Lower leg skin (tissue), 3 donors: ENCODE measurements around the gene KRT16.

Experiments used
- CTCF ChIP-seq, 3 donors: fragments of 450-650 bp; IDR thresholded peaks; one replicate each; pipeline ENCODE4 v1.5.1; 2016; ENCODE audit warnings: antibody characterized with exemption in 3 of 3, mild to moderate bottlenecking in 3 of 3, moderate library complexity in 2 of 3
- POLR2A ChIP-seq, 2 donors: fragments of 450-650 bp; IDR thresholded peaks; one replicate each; pipeline ENCODE4 v1.6.1; 2016 to 2017; ENCODE audit warnings: antibody characterized with exemption in 2 of 2, mild to moderate bottlenecking in 1 of 2, moderate library complexity in 1 of 2

GRCh38 chr17:41657936-41658335, 45.4 kb upstream of the KRT16 start:
- TF ChIP-seq CTCF (IDR thresholded peaks at IDR 0.05), result no peak
- no peak for TF ChIP-seq POLR2A (IDR thresholded peaks at IDR 0.05)
